Liver (tissue), 9 donors: ENCODE data around the gene DOCK2. TPM values are rescaled to one million over a fixed set of nuclear protein-coding genes. Genes with fewer than 3 reads are reported as not detected.

Experiments
- DNase-seq: peaks from one replicate; pipeline ENCODE4 v3.0.0-alpha.2; 2017; ENCODE audit warnings: low spot score
- H3K27ac ChIP-seq, 2 donors: one replicate each; pipeline ENCODE4 v1.7.0; 2013; ENCODE audit warnings: inconsistent platforms in 2 of 2, low read length in 2 of 2, control low read depth in 1 of 2, low read depth in 1 of 2, mild to moderate bottlenecking in 1 of 2
- H3K27me3 ChIP-seq, 4 donors: one replicate each; pipeline versions ENCODE4 v1.6.1 to v1.7.0; 2013; ENCODE audit warnings: low read length in 3 of 4, inconsistent platforms in 1 of 4, mild to moderate bottlenecking in 1 of 4, moderate library complexity in 1 of 4; ENCODE audit not compliant: control insufficient read depth in 4 of 4, insufficient read depth in 4 of 4
- H3K36me3 ChIP-seq, 4 donors: one replicate each; pipeline versions ENCODE4 v1.6.1 to v1.7.0; 2013; ENCODE audit warnings: low read length in 3 of 4, mild to moderate bottlenecking in 3 of 4, low read depth in 1 of 4, moderate library complexity in 1 of 4; ENCODE audit not compliant: control insufficient read depth in 4 of 4, insufficient read depth in 3 of 4
- H3K4me1 ChIP-seq, 4 donors: one replicate each; pipeline versions ENCODE4 v1.6.1 to v1.7.0; 2013; ENCODE audit warnings: low read length in 3 of 4, mild to moderate bottlenecking in 3 of 4, moderate library complexity in 1 of 4; ENCODE audit not compliant: control insufficient read depth in 4 of 4, insufficient read depth in 4 of 4
- H3K4me3 ChIP-seq, 3 donors: one replicate each; pipeline versions ENCODE4 v1.6.1 to v1.7.0; 2013; ENCODE audit warnings: low read length in 3 of 3, control low read depth in 1 of 3, low read depth in 1 of 3, mild to moderate bottlenecking in 1 of 3
- H3K9ac ChIP-seq, 2 donors: one replicate each; pipeline ENCODE4 v1.7.0; 2013; ENCODE audit warnings: low read length in 2 of 2, mild to moderate bottlenecking in 2 of 2, moderate library complexity in 2 of 2, control low read depth in 1 of 2, low read depth in 1 of 2
- H3K9me3 ChIP-seq, 4 donors: one replicate each; pipeline versions ENCODE4 v1.6.1 to v1.7.0; 2013; ENCODE audit warnings: low read length in 3 of 4; ENCODE audit not compliant: control insufficient read depth in 4 of 4
- EGR1 ChIP-seq, 2 donors: IDR thresholded peaks; 2 replicates each; pipeline ENCODE4 v1.6.1; 2016 to 2018; ENCODE audit warnings: antibody characterized with exemption in 2 of 2, low read depth in 2 of 2
- FOXA1 ChIP-seq: IDR thresholded peaks from 2 replicates; pipeline ENCODE4 v1.6.1; 2016; ENCODE audit warnings: antibody characterized with exemption
- FOXA2 ChIP-seq: IDR thresholded peaks from 2 replicates; pipeline ENCODE4 v1.6.1; 2016; ENCODE audit warnings: antibody characterized with exemption
- GABPA ChIP-seq, 2 donors: IDR thresholded peaks in 1 of 2; conservative IDR thresholded peaks in 1 of 2; 2 replicates each; pipeline ENCODE4 v1.6.1; 2016; ENCODE audit warnings: antibody characterized with exemption in 2 of 2, mild to moderate bottlenecking in 1 of 2, moderate library complexity in 1 of 2
- HNF4A ChIP-seq, 2 donors: conservative IDR thresholded peaks; 2 replicates each; pipeline ENCODE4 v1.6.1; 2016; ENCODE audit warnings: antibody characterized with exemption in 2 of 2, mild to moderate bottlenecking in 2 of 2
- HNF4G ChIP-seq: IDR thresholded peaks from 2 replicates; pipeline ENCODE4 v1.6.1; 2016; ENCODE audit warnings: antibody characterized with exemption
- JUND ChIP-seq, 2 donors: IDR thresholded peaks; 2 replicates each; pipeline ENCODE4 v1.6.1; 2016; ENCODE audit warnings: antibody characterized with exemption in 2 of 2
- MAX ChIP-seq: IDR thresholded peaks from 2 replicates; pipeline ENCODE4 v1.6.1; 2016; ENCODE audit warnings: antibody characterized with exemption
- NR2F2 ChIP-seq: IDR thresholded peaks from 2 replicates; pipeline ENCODE4 v1.6.1; 2016; ENCODE audit warnings: antibody characterized with exemption
- RAD21 ChIP-seq, 2 donors: IDR thresholded peaks; 2 replicates each; pipeline ENCODE4 v1.6.1; 2016; ENCODE audit warnings: antibody characterized with exemption in 2 of 2, mild to moderate bottlenecking in 2 of 2
- SP1 ChIP-seq: IDR thresholded peaks from 2 replicates; pipeline ENCODE4 v1.6.1; 2018; ENCODE audit warnings: antibody characterized with exemption, mild to moderate bottlenecking
- TAF1 ChIP-seq: conservative IDR thresholded peaks from 2 replicates; pipeline ENCODE4 v1.6.1; 2016; ENCODE audit warnings: antibody characterized with exemption, mild to moderate bottlenecking
- YY1 ChIP-seq: IDR thresholded peaks from 2 replicates; pipeline ENCODE4 v1.6.1; 2016; ENCODE audit warnings: antibody characterized with exemption, mild to moderate bottlenecking
- ZBTB33 ChIP-seq: IDR thresholded peaks from 2 replicates; pipeline ENCODE4 v1.6.1; 2016; ENCODE audit warnings: antibody characterized with exemption
- WGBS: extraction: QIAGEN DNeasy Blood & Tissue Kit; methylation state at CpG from one replicate; pipeline ENCODE4 v1.1.7; 2013; 5-methylcytosine and 5-hydroxymethylcytosine counted together
- polyA plus RNA-seq, 2 donors: library from polyadenylated mRNA; stranded (reverse) in 1 of 2; unstranded in 1 of 2; fragments of 200-250 nt in 1 of 2; fragments of >200 nt in 1 of 2; fragmentation: Nextera tagmentation in 1 of 2; extraction: Ambion mirVana in 1 of 2; gene quantifications; one replicate each; pipeline versions ENCODE4 v1.2.1 to v1.2.3, GENCODE V29; 2013 to 2015
- total RNA-seq, 2 donors: library from RNA; depleted of rRNA; stranded (reverse); fragments of >200 nt; gene quantifications; one replicate each; pipeline ENCODE4 v1.2.3, GENCODE V29; 2014
- TF ChIP-seq, protein P1 (sequence below): IDR thresholded peaks from 2 replicates; pipeline ENCODE4 v1.6.1; 2016; ENCODE audit warnings: antibody characterized with exemption, mild to moderate bottlenecking
- TF ChIP-seq, protein P2 (sequence below): fragments of 150-350 bp; IDR thresholded peaks from 2 replicates; pipeline ENCODE4 v1.5.1; 2017; ENCODE audit warnings: improper control_type of control experiment, low read depth, low read length; ENCODE audit not compliant: missing input control
- TF ChIP-seq, protein P3 (sequence below): IDR thresholded peaks from 2 replicates; pipeline ENCODE4 v1.6.1; 2016; ENCODE audit warnings: antibody characterized with exemption
- donor health status: healthy.
- donor health status: healthy.
- donor health status: healthy.
- donor health status: healthy.
- donor health status: healthy.

The DOCK2 gene
- total and polyA plus RNA-seq, 4 donors: 2.3 to 26.6 (median 8.2) TPM

DNA sequence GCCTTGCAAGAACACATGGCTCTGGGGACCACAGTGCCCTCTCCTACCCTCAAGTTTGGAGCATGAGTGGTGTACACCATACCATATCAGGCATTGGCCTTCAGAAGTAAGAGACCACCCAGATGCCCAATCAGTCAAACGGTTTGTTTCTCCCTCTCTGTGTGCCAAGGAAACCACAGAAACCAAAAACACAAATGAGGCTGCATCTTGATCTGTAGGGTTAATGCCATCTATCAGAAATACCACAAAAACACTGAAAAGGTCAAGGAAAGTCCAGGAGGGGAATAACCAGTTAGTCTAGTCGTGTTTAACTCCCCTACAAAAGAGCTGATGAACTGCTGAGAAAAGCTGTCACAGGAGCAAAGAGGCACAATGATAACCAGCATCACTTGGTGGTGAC, 264.8 kb downstream of the DOCK2 start:
- no peak overlapping the region for H3K4me3 ChIP-seq
- no peak for TF ChIP-seq HNF4G
- no peak for TF ChIP-seq NR2F2
- TF ChIP-seq, protein P1, sequence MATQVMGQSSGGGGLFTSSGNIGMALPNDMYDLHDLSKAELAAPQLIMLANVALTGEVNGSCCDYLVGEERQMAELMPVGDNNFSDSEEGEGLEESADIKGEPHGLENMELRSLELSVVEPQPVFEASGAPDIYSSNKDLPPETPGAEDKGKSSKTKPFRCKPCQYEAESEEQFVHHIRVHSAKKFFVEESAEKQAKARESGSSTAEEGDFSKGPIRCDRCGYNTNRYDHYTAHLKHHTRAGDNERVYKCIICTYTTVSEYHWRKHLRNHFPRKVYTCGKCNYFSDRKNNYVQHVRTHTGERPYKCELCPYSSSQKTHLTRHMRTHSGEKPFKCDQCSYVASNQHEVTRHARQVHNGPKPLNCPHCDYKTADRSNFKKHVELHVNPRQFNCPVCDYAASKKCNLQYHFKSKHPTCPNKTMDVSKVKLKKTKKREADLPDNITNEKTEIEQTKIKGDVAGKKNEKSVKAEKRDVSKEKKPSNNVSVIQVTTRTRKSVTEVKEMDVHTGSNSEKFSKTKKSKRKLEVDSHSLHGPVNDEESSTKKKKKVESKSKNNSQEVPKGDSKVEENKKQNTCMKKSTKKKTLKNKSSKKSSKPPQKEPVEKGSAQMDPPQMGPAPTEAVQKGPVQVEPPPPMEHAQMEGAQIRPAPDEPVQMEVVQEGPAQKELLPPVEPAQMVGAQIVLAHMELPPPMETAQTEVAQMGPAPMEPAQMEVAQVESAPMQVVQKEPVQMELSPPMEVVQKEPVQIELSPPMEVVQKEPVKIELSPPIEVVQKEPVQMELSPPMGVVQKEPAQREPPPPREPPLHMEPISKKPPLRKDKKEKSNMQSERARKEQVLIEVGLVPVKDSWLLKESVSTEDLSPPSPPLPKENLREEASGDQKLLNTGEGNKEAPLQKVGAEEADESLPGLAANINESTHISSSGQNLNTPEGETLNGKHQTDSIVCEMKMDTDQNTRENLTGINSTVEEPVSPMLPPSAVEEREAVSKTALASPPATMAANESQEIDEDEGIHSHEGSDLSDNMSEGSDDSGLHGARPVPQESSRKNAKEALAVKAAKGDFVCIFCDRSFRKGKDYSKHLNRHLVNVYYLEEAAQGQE: no peak
- TF ChIP-seq TAF1: no peak
- TF ChIP-seq MAX: no peak
- TF ChIP-seq FOXA2: no peak
- TF ChIP-seq HNF4A (conservative IDR thresholded peaks at IDR 0.05): no peak
- TF ChIP-seq FOXA1: no peak
- TF ChIP-seq, protein P2, sequence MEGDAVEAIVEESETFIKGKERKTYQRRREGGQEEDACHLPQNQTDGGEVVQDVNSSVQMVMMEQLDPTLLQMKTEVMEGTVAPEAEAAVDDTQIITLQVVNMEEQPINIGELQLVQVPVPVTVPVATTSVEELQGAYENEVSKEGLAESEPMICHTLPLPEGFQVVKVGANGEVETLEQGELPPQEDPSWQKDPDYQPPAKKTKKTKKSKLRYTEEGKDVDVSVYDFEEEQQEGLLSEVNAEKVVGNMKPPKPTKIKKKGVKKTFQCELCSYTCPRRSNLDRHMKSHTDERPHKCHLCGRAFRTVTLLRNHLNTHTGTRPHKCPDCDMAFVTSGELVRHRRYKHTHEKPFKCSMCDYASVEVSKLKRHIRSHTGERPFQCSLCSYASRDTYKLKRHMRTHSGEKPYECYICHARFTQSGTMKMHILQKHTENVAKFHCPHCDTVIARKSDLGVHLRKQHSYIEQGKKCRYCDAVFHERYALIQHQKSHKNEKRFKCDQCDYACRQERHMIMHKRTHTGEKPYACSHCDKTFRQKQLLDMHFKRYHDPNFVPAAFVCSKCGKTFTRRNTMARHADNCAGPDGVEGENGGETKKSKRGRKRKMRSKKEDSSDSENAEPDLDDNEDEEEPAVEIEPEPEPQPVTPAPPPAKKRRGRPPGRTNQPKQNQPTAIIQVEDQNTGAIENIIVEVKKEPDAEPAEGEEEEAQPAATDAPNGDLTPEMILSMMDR: no peak
- no peak for TF ChIP-seq SP1
- TF ChIP-seq, protein P3, sequence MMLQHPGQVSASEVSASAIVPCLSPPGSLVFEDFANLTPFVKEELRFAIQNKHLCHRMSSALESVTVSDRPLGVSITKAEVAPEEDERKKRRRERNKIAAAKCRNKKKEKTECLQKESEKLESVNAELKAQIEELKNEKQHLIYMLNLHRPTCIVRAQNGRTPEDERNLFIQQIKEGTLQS: no peak
- no peak for TF ChIP-seq YY1
- H3K4me1 ChIP-seq: no peaks in the 10 kb centered on the region
- no peak overlapping the region for H3K27ac ChIP-seq
- no peaks in the 10 kb centered on the region for H3K9me3 ChIP-seq
- no peak for DNase-seq
- H3K9ac ChIP-seq: no peak overlapping the region
- H3K27me3 ChIP-seq: no peaks in the 10 kb centered on the region
- 46% methylated on average over 2 of the region's 2 CpGs for WGBS
- no peaks in the 10 kb centered on the region for H3K36me3 ChIP-seq

DNA sequence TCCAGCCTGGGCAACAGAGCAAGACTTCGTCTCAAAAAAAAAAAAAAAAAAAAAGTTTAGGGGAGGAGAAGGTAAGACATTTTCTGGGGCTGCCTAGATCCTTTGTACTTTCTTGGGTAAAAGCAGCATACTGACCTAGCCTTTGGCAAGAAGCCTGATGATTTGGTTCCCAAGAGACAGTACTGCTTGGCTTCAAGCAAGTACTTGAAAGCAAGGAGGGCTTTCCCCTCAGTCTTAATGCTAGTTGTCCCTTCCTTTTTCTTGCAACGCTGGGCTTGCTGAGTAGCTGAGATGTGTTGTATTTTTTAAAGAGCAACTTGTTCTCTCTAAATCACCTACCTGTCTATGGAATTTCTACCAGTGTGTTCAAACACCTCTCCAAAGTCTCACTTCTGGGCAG, 267.0 kb downstream of the DOCK2 start:
- H3K9me3 ChIP-seq: no peaks in the 10 kb centered on the region
- no peaks in the 10 kb centered on the region for H3K36me3 ChIP-seq
- no peak overlapping the region for H3K4me3 ChIP-seq
- no peaks in the 10 kb centered on the region for H3K27me3 ChIP-seq
- TF ChIP-seq YY1 (no peak), HNF4G (no peak), MAX (no peak), GABPA (IDR thresholded peaks at IDR 0.05 in 1 of 2, conservative IDR thresholded peaks at IDR 0.05 in 1 of 2) (no peak), SP1 (no peak), EGR1 (IDR thresholded peaks at IDR 0.05; ENCODE audit: low read depth in 2 of 2) (no peak), JUND (IDR thresholded peaks at IDR 0.05) (no peak), RAD21 (IDR thresholded peaks at IDR 0.05) (no peak), ZBTB33 (no peak), FOXA2 (no peak)
- TF ChIP-seq, protein P3: no peak
- TF ChIP-seq, protein P2: no peak
- DNase-seq: no peak
- 75% methylated on average over 2 of the region's 2 CpGs for WGBS
- H3K4me1 ChIP-seq: no peaks in the 10 kb centered on the region
- H3K9ac ChIP-seq: no peak overlapping the region
- H3K27ac ChIP-seq: no peak overlapping the region
